PC-9 (cell line): ENCODE measurements around the gene PSMB3. TPM values are rescaled to one million over a fixed set of nuclear protein-coding genes. Genes with fewer than 3 reads are reported as not detected.

Source experiments
- BruUV-seq: library from RNA; stranded (reverse); fragments of 400-500 nt; replicated peaks from 2 replicates; lab custom pipeline; 2021; lab: Mats Ljungman, UMichigan
- CTCF ChIA-PET: fragments of 300-600 bp; sonication (Branson Sonifier 250); formaldehyde crosslinking; loops from one replicate; lab custom pipeline; 2022; ENCODE audit warnings: antibody characterized with exemption; lab: Charles Lee
- POLR2A ChIA-PET: fragments of 300-600 bp; sonication (Branson Sonifier 250); formaldehyde crosslinking; loops from one replicate; lab custom pipeline; 2022; ENCODE audit warnings: antibody characterized with exemption; ENCODE audit not compliant: unreplicated experiment; lab: Charles Lee
- DNase-seq, 2 experiments: peaks; one replicate each; pipeline versions ENCODE4 v3.0.0 to v3.0.0-alpha.2; 2015 to 2022; ENCODE audit warnings: mixed read lengths in 1 of 2
- H2AFZ ChIP-seq: fragments of 200-600 bp; sonication (generic); 2 replicates; pipeline ENCODE4 v1.8.1; 2017; ENCODE audit warnings: antibody characterized with exemption
- H3F3A ChIP-seq: fragments of 200-600 bp; sonication (generic); 2 replicates; pipeline ENCODE4 v1.8.1; 2017; ENCODE audit warnings: antibody characterized with exemption, mild to moderate bottlenecking, low read depth; ENCODE audit not compliant: insufficient read depth
- H3K27ac ChIP-seq: fragments of 200-600 bp; sonication (generic); 2 replicates; pipeline ENCODE4 v1.6.1; 2016; ENCODE audit warnings: mixed run types
- H3K27me3 ChIP-seq: fragments of 200-600 bp; sonication (generic); 2 replicates; pipeline ENCODE4 v1.6.1; 2016; ENCODE audit warnings: low read depth, mixed run types; ENCODE audit not compliant: insufficient read depth
- H3K36me3 ChIP-seq: fragments of 200-600 bp; sonication (generic); 2 replicates; pipeline ENCODE4 v1.6.1; 2016; ENCODE audit warnings: low read depth, mixed run types
- H3K4me1 ChIP-seq: fragments of 200-600 bp; sonication (generic); replicated peaks from 2 replicates; pipeline ENCODE4 v1.6.1; 2016; ENCODE audit warnings: mixed run types; ENCODE audit not compliant: insufficient read depth
- H3K4me2 ChIP-seq: fragments of 200-600 bp; sonication (generic); 2 replicates; pipeline ENCODE4 v1.6.1; 2017; ENCODE audit warnings: mixed run types
- H3K4me3 ChIP-seq: fragments of 200-600 bp; sonication (generic); 2 replicates; pipeline ENCODE4 v1.6.1; 2016; ENCODE audit warnings: mixed run types
- H3K79me2 ChIP-seq: fragments of 200-600 bp; sonication (generic); 2 replicates; pipeline ENCODE4 v1.6.1; 2017; ENCODE audit warnings: low read depth, mixed run types
- H3K9me2 ChIP-seq: fragments of 200-600 bp; sonication (generic); 2 replicates; pipeline ENCODE4 v1.8.1; 2017; ENCODE audit warnings: mild to moderate bottlenecking; ENCODE audit not compliant: insufficient read depth
- H3K9me3 ChIP-seq: fragments of 200-600 bp; sonication (generic); 2 replicates; pipeline ENCODE4 v1.8.1; 2016; ENCODE audit warnings: low read depth; ENCODE audit not compliant: insufficient read depth
- H4K20me1 ChIP-seq: fragments of 200-600 bp; sonication (generic); 2 replicates; pipeline ENCODE4 v1.8.1; 2017; ENCODE audit not compliant: insufficient read depth
- CTCF ChIP-seq: fragments of 200-600 bp; sonication (generic); conservative IDR thresholded peaks from 2 replicates; pipeline ENCODE4 v1.6.1; 2017; ENCODE audit warnings: mixed run types, antibody characterized with exemption, mild to moderate bottlenecking, moderate library complexity
- EZH2 ChIP-seq: fragments of 200-600 bp; sonication (generic); IDR thresholded peaks from 2 replicates; pipeline ENCODE4 v1.8.0; 2017; ENCODE audit warnings: antibody characterized with exemption, low read depth
- intact Hi-C: fragments of 100-400 bp; cut with micrococcal nuclease; formaldehyde crosslinking; loops from one replicate; pipeline ENCODE4 v1.10.0; 2022; ENCODE audit not compliant: unreplicated experiment
- total RNA-seq: library from RNA; stranded (reverse); gene quantifications from 2 replicates; pipeline ENCODE4 v1.2.3, GENCODE V29; 2021

The PSMB3 gene
- total RNA-seq, 1 experiment from 2014 or later: 262 TPM

- H3K27me3 ChIP-seq: no peaks in the 10 kb centered on the region
- no peak overlapping the region for H2AFZ ChIP-seq
- no peak overlapping the region for H3K27ac ChIP-seq
- H3K4me1 ChIP-seq: no peaks in the 10 kb centered on the region
- DNase-seq: no peak
- no peak overlapping the region for H3K4me3 ChIP-seq
- no peaks in the 10 kb centered on the region for H3K9me3 ChIP-seq
- no peaks in the 10 kb centered on the region for H3K9me2 ChIP-seq
- H3K79me2 ChIP-seq: no peaks in the 10 kb centered on the region
- peaks cover 12% of the 10 kb centered on the region; the same call in 1 of the 2 replicates for H3K36me3 ChIP-seq
- ChIA-PET POLR2A (no interaction called here), CTCF (no interaction called here)
- TF ChIP-seq CTCF (no peak), EZH2 (no peak)
- peaks cover 23% of the 10 kb centered on the region for H3F3A ChIP-seq
- 0 out of 2 replicates have a peak, but pooled peaks cover 3% of the 10 kb centered on the region for H4K20me1 ChIP-seq
- no peak overlapping the region for H3K4me2 ChIP-seq
- intact Hi-C loops: no loop called here
- no TSS peak for BruUV-seq
Measured at GRCh38 chr17:38768417-38768816, 15.9 kb downstream of the PSMB3 start.

GRCh38 chr17:38773258-38773657, 20.7 kb downstream of the PSMB3 start:
- Histone ChIP-seq H3K4me2 (no peak overlapping the region), H3K9me2 (no peaks in the 10 kb centered on the region), H3K36me3 (peaks cover 13% of the 10 kb centered on the region; the same call in 1 of the 2 replicates), H3K79me2 (no peaks in the 10 kb centered on the region), H3K27me3 (no peaks in the 10 kb centered on the region), H3K4me3 (no peak overlapping the region), H3K4me1 (no peaks in the 10 kb centered on the region), H2AFZ (no peak overlapping the region), H3K27ac (no peak overlapping the region), H3F3A (peaks cover 6% of the 10 kb centered on the region), H3K9me3 (no peaks in the 10 kb centered on the region), H4K20me1 (no peaks in the 10 kb centered on the region)
- DNase-seq: no peak
- intact Hi-C loops: no loop called here
- ChIA-PET POLR2A (interaction anchor here (0.6 kb wide), 1 partner anchor 27 kb away, joined by 3 read pairs; no protein-coding TSS in a partner anchor), CTCF (no interaction called here)
- TF ChIP-seq CTCF (no peak), EZH2 (no peak)
- BruUV-seq: no TSS peak

GRCh38 chr17:38777641-38778250, 25.2 kb downstream of the PSMB3 start:
- Histone ChIP-seq H4K20me1 (no peaks in the 10 kb centered on the region), H2AFZ (no peak overlapping the region), H3K4me2 (no peak overlapping the region), H3K79me2 (no peaks in the 10 kb centered on the region), H3K9me2 (no peaks in the 10 kb centered on the region), H3K36me3 (peaks cover 17% of the 10 kb centered on the region; the same call in 1 of the 2 replicates), H3K4me1 (no peaks in the 10 kb centered on the region), H3F3A (no peaks in the 10 kb centered on the region), H3K27ac (no peak overlapping the region), H3K4me3 (no peak overlapping the region), H3K27me3 (no peaks in the 10 kb centered on the region), H3K9me3 (no peaks in the 10 kb centered on the region)
- TF ChIP-seq CTCF: no peak
- no peak for TF ChIP-seq EZH2
- no TSS peak for BruUV-seq
- ChIA-PET POLR2A (interaction anchor here (0.7 kb wide), 1 partner anchor 625 kb away, joined by 13 read pairs; no protein-coding TSS in a partner anchor), CTCF (no interaction called here)
- intact Hi-C loops: no loop called here
- DNase-seq: no peak
